Stomach smooth muscle (tissue), 2 donors: Measurements from ENCODE around the gene CNN1.

ENCODE experiments used
- H3K27ac ChIP-seq: one replicate; pipeline ENCODE4 v1.7.0; 2013; ENCODE audit warnings: mild to moderate bottlenecking, low read length, inconsistent platforms
- H3K27me3 ChIP-seq, 2 donors: one replicate each; pipeline ENCODE4 v1.7.0; 2013; ENCODE audit warnings: low read length in 2 of 2; ENCODE audit not compliant: insufficient read depth in 2 of 2, control insufficient read depth in 1 of 2
- H3K36me3 ChIP-seq, 2 donors: one replicate each; pipeline ENCODE4 v1.7.0; 2013; ENCODE audit warnings: low read length in 2 of 2; ENCODE audit not compliant: control insufficient read depth in 2 of 2, insufficient read depth in 2 of 2
- H3K4me1 ChIP-seq: one replicate; pipeline ENCODE4 v1.7.0; 2013; ENCODE audit warnings: low read length; ENCODE audit not compliant: control insufficient read depth, insufficient read depth
- H3K4me3 ChIP-seq, 2 donors: one replicate each; pipeline ENCODE4 v1.7.0; 2013; ENCODE audit warnings: low read length in 2 of 2
- H3K9ac ChIP-seq, 2 donors: one replicate each; pipeline ENCODE4 v1.7.0; 2013; ENCODE audit warnings: low read length in 2 of 2, mild to moderate bottlenecking in 1 of 2
- H3K9me3 ChIP-seq, 2 donors: one replicate each; pipeline ENCODE4 v1.7.0; 2013; ENCODE audit warnings: low read length in 2 of 2; ENCODE audit not compliant: control insufficient read depth in 2 of 2
- donor health status: healthy.
- donor health status: Pancreatic carcinoma.

Gene CNN1

GRCh38 chr19:11534948-11535347 lies 3.7 kb upstream of the CNN1 start:
- Histone ChIP-seq H3K27ac (peak overlapping the region; percentile 100), H3K9me3 (no peaks in the 10 kb centered on the region), H3K4me3 (peak overlapping the region in 1 of 2 donors; percentile 70)

GRCh38 chr19:11535792-11536595 lies 2.7 kb upstream of the CNN1 start:
- H3K9me3 ChIP-seq = no peaks in the 10 kb centered on the region
- H3K4me1 ChIP-seq = peaks cover 38% of the 10 kb centered on the region
- H3K4me3 ChIP-seq = peak overlapping the region; percentile 66 to 70
- peak overlapping the region; percentile 90 to 92 for H3K9ac ChIP-seq
- H3K27ac ChIP-seq = peak overlapping the region; percentile 100
- H3K27me3 ChIP-seq = no peaks in the 10 kb centered on the region
- peaks cover under 1 to 6% of the 10 kb centered on the region in 2 donors for H3K36me3 ChIP-seq

More at GRCh38 chr19:11534948-11535347, 3.7 kb upstream of the CNN1 start:
- H3K9ac ChIP-seq = peak overlapping the region; percentile 29 to 90
- no peaks in the 10 kb centered on the region for H3K36me3 ChIP-seq
- H3K27me3 ChIP-seq = no peaks in the 10 kb centered on the region
- H3K4me1 ChIP-seq = peaks cover 32% of the 10 kb centered on the region

- peak overlapping the region; percentile 100 for H3K27ac ChIP-seq
Observed at GRCh38 chr19:11539495-11540365, 1.1 kb downstream of the CNN1 start.

GRCh38 chr19:11540645-11541044 lies 2.0 kb downstream of the CNN1 start:
- peaks cover 57% of the 10 kb centered on the region for H3K4me1 ChIP-seq
- no peaks in the 10 kb centered on the region for H3K9me3 ChIP-seq
- peaks cover 12 to 25% of the 10 kb centered on the region in 2 donors for H3K36me3 ChIP-seq
- peak overlapping the region; percentile 95 to 96 for H3K4me3 ChIP-seq
- peak overlapping the region; percentile 98 to 100 for H3K9ac ChIP-seq
- H3K27me3 ChIP-seq = no peaks in the 10 kb centered on the region
- peak overlapping the region; percentile 100 for H3K27ac ChIP-seq

More at GRCh38 chr19:11539495-11540365, 1.1 kb downstream of the CNN1 start:
- H3K9me3 ChIP-seq = no peaks in the 10 kb centered on the region
- peak overlapping the region; percentile 95 to 96 for H3K4me3 ChIP-seq
- no peaks in the 10 kb centered on the region for H3K27me3 ChIP-seq
- H3K9ac ChIP-seq = peak overlapping the region; percentile 100
- H3K4me1 ChIP-seq = peaks cover 58% of the 10 kb centered on the region
- H3K36me3 ChIP-seq = peaks cover 12 to 21% of the 10 kb centered on the region in 2 donors

- Histone ChIP-seq H3K27ac (peak overlapping the region; percentile 100), H3K4me3 (peak overlapping the region; percentile 95 to 96), H3K9me3 (no peaks in the 10 kb centered on the region), H3K9ac (peak overlapping the region; percentile 98 to 100), H3K36me3 (peaks cover 15 to 29% of the 10 kb centered on the region in 2 donors), H3K4me1 (peaks cover 55% of the 10 kb centered on the region), H3K27me3 (no peaks in the 10 kb centered on the region)
Observed at GRCh38 chr19:11541238-11541637, 2.6 kb downstream of the CNN1 start.

- no peaks in the 10 kb centered on the region for H3K9me3 ChIP-seq
- H3K36me3 ChIP-seq = peaks cover 41 to 46% of the 10 kb centered on the region in 2 donors
- no peak overlapping the region for H3K9ac ChIP-seq
- no peak overlapping the region for H3K4me3 ChIP-seq
- H3K27ac ChIP-seq = peak overlapping the region; percentile 24
- no peaks in the 10 kb centered on the region for H3K27me3 ChIP-seq
- peaks cover 47% of the 10 kb centered on the region for H3K4me1 ChIP-seq
Observed at GRCh38 chr19:11547929-11548700, 9.5 kb downstream of the CNN1 start.

- Histone ChIP-seq H3K4me3 (no peak overlapping the region), H3K4me1 (peaks cover 41% of the 10 kb centered on the region), H3K9ac (no peak overlapping the region), H3K36me3 (peaks cover 48 to 51% of the 10 kb centered on the region in 2 donors), H3K27me3 (no peaks in the 10 kb centered on the region), H3K27ac (peak overlapping the region; percentile 55), H3K9me3 (no peaks in the 10 kb centered on the region)
Observed at GRCh38 chr19:11549386-11549953, 10.8 kb downstream of the CNN1 start.

- no peak overlapping the region for H3K4me3 ChIP-seq
- H3K9me3 ChIP-seq = no peaks in the 10 kb centered on the region
- H3K9ac ChIP-seq = no peak overlapping the region
- peak overlapping the region; percentile 58 for H3K27ac ChIP-seq
- peaks cover 46 to 51% of the 10 kb centered on the region in 2 donors for H3K36me3 ChIP-seq
- no peaks in the 10 kb centered on the region for H3K27me3 ChIP-seq
- H3K4me1 ChIP-seq = peaks cover 38% of the 10 kb centered on the region
Observed at GRCh38 chr19:11550265-11550664, 11.6 kb downstream of the CNN1 start.

- no peaks in the 10 kb centered on the region for H3K9me3 ChIP-seq
- H3K4me3 ChIP-seq = peak overlapping the region in 1 of 2 donors; percentile 44
- H3K36me3 ChIP-seq = peaks cover 38 to 54% of the 10 kb centered on the region in 2 donors
- H3K27me3 ChIP-seq = no peaks in the 10 kb centered on the region
- H3K27ac ChIP-seq = peak overlapping the region; percentile 95
- H3K9ac ChIP-seq = peak overlapping the region; percentile 65 to 79
- H3K4me1 ChIP-seq = peaks cover 33% of the 10 kb centered on the region
Observed at GRCh38 chr19:11551603-11552235, 13.1 kb downstream of the CNN1 start.
